Kidney (tissue), 14 donors: ENCODE data around the gene THBS2. TPM values are rescaled to one million over a fixed set of nuclear protein-coding genes. Genes with fewer than 3 reads are reported as not detected.

Experiments used
- DNase-seq, 5 donors: peaks; one replicate each; pipeline ENCODE4 v3.0.0-alpha.2; 2013 to 2020
- FAIRE-seq: peaks from 2 replicates; lab custom pipeline; 2012; peaks lifted over from hg19 to GRCh38; lab: Jason Lieb, UNC
- H3K27ac ChIP-seq, 2 donors: one replicate each; pipeline ENCODE4 v1.7.0; 2013; ENCODE audit warnings: low read depth in 2 of 2, low read length in 2 of 2, inconsistent platforms in 1 of 2
- H3K27me3 ChIP-seq: one replicate; pipeline ENCODE4 v1.7.1; 2013; ENCODE audit warnings: low read length, inconsistent platforms; ENCODE audit not compliant: control insufficient read depth, insufficient read depth
- H3K36me3 ChIP-seq, 3 donors: one replicate each; pipeline versions ENCODE4 v1.7.0 to v1.7.1; 2013; ENCODE audit warnings: low read length in 3 of 3, control low read depth in 1 of 3, inconsistent platforms in 1 of 3; ENCODE audit not compliant: insufficient read depth in 3 of 3, control insufficient read depth in 2 of 3
- H3K4me1 ChIP-seq, 3 donors: one replicate each; pipeline versions ENCODE4 v1.7.0 to v1.7.1; 2013; ENCODE audit warnings: low read length in 3 of 3, inconsistent platforms in 1 of 3, low read depth in 1 of 3; ENCODE audit not compliant: control insufficient read depth in 2 of 3, insufficient read depth in 2 of 3
- H3K4me3 ChIP-seq, 3 donors: one replicate each; pipeline versions ENCODE4 v1.7.0 to v1.8.1; 2013; ENCODE audit warnings: low read length in 3 of 3, control low read depth in 1 of 3, inconsistent platforms in 1 of 3
- H3K9ac ChIP-seq, 3 donors: one replicate each; pipeline versions ENCODE4 v1.7.0 to v1.7.1; 2013; ENCODE audit warnings: low read length in 3 of 3, control low read depth in 1 of 3, inconsistent platforms in 1 of 3
- H3K9me3 ChIP-seq, 3 donors: one replicate each; pipeline versions ENCODE4 v1.7.0 to v1.7.1; 2013; ENCODE audit warnings: low read length in 3 of 3, control low read depth in 1 of 3, inconsistent platforms in 1 of 3; ENCODE audit not compliant: control insufficient read depth in 2 of 3, insufficient read depth in 1 of 3
- intact Hi-C: fragments of 100-400 bp; cut with DNase I; formaldehyde crosslinking; loops from one replicate; pipeline ENCODE4 v1.11.1; 2022
- polyA plus RNA-seq: library from polyadenylated mRNA; stranded (reverse); fragments of 350-450 nt; fragmentation: Illumina TruSeq; extraction: RNeasy Lipid Tissue Mini Kit (QIAGEN cat#74804); gene quantifications from one replicate; pipeline ENCODE4 v1.2.3, GENCODE V29; 2014; ENCODE audit warnings: low read depth, low replicate concordance; ENCODE audit not compliant: insufficient read depth
- total RNA-seq: library from RNA; stranded (reverse); fragmentation: NEBNext Ultra II Directional; extraction: Animal tissue kit (Norgen Biotek cat#: 25700); gene quantifications from one replicate; pipeline ENCODE4 v1.2.1, GENCODE V29; 2021
- TF ChIP-seq, protein P1 (sequence below): IDR thresholded peaks from 3 replicates; pipeline ENCODE4 v1.5.1; 2012; ENCODE audit warnings: mild to moderate bottlenecking, moderate library complexity, borderline replicate concordance; ENCODE audit not compliant: insufficient read depth; ENCODE audit errors: extremely low read depth
- donor health status: control.
- donor health status: control.
- donor health status: control.
- donor health status: control.
- donor health status: control.
- donor health status: DM: yes; HTN: yes; CAD: no.
- donor health status: Normal renal cell carcinoma (clear cell type).

THBS2 gene
- total and polyA plus RNA-seq, 2 donors from 2014 or later: 2.7 to 33.4 TPM

- FAIRE-seq (no peak), DNase-seq (no peak)
- intact Hi-C loops: no loop called here
- no peak overlapping the region for H3K9ac ChIP-seq
- TF ChIP-seq, protein P1, sequence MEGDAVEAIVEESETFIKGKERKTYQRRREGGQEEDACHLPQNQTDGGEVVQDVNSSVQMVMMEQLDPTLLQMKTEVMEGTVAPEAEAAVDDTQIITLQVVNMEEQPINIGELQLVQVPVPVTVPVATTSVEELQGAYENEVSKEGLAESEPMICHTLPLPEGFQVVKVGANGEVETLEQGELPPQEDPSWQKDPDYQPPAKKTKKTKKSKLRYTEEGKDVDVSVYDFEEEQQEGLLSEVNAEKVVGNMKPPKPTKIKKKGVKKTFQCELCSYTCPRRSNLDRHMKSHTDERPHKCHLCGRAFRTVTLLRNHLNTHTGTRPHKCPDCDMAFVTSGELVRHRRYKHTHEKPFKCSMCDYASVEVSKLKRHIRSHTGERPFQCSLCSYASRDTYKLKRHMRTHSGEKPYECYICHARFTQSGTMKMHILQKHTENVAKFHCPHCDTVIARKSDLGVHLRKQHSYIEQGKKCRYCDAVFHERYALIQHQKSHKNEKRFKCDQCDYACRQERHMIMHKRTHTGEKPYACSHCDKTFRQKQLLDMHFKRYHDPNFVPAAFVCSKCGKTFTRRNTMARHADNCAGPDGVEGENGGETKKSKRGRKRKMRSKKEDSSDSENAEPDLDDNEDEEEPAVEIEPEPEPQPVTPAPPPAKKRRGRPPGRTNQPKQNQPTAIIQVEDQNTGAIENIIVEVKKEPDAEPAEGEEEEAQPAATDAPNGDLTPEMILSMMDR: no peak
- no peaks in the 10 kb centered on the region for H3K9me3 ChIP-seq
- no peak overlapping the region for H3K4me3 ChIP-seq
- no peaks in the 10 kb centered on the region for H3K27me3 ChIP-seq
- H3K27ac ChIP-seq: peak overlapping the region in 1 of 2 donors; percentile 28
- no peaks in the 10 kb centered on the region for H3K4me1 ChIP-seq
- no peaks in the 10 kb centered on the region for H3K36me3 ChIP-seq
Observed at GRCh38 chr6:169291148-169291547, 37.5 kb upstream of the THBS2 start.

DNA sequence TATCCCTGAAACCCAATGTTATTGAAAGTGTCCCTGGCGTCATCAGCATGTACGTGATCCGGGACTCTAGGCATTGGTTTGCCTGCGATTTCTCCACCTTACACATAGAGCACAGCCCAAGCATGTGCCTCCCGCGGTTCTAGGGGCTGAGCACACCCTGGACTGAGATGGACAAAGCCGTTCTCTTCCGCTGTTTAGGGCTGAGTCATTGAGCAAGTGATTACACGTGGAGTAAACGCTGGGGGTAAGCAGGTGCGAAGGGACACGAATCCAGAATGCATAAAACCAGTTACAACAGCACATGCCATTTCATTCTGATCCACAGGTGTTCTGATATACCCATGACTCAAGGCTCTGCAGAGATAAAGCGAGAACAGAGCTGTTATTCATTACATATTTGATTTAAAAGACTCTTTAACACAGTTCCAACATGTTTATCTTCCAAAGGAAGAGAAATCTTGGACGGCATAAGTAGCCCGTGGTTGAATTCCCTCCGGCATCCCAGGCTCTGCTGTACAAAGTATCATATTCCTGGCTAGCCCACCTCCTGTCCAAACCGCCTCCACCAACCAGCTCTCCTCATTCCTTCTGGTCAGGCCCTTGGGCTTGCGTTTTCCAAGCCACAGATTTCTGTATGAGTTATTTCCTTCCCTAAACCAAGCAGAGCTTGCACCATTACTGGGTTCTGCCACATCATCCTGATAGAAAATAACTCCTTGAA is 36.1 kb upstream of the THBS2 start:
- FAIRE-seq (no peak), DNase-seq (no peak)
- Histone ChIP-seq H3K27ac (no peak overlapping the region), H3K4me3 (no peak overlapping the region), H3K9ac (no peak overlapping the region), H3K4me1 (no peaks in the 10 kb centered on the region), H3K36me3 (no peaks in the 10 kb centered on the region), H3K9me3 (no peaks in the 10 kb centered on the region), H3K27me3 (no peaks in the 10 kb centered on the region)
- TF ChIP-seq, protein P1: no peak
- intact Hi-C loops: no loop called here

DNA sequence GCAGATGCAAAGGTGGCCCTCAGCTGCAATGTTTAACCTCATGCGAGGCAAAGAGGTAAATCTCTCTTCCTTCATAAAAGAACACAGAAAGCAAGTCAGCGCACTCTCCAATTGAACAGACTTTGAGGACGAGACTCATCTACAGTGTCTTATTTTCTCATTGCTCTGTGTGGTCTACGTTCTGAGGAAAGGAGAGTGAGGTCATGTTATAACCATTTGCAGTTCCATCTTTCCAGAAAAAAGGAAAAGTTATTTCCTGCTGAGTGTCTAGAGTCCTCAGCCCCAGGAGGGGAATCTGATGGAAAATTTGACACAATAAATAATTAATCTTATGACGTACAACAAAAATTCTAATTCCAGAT is 35.6 kb upstream of the THBS2 start:
- Histone ChIP-seq H3K9ac (no peak overlapping the region), H3K9me3 (no peaks in the 10 kb centered on the region), H3K4me1 (no peaks in the 10 kb centered on the region), H3K36me3 (no peaks in the 10 kb centered on the region), H3K27me3 (no peaks in the 10 kb centered on the region), H3K27ac (no peak overlapping the region), H3K4me3 (no peak overlapping the region)
- no peak for DNase-seq
- no peak for FAIRE-seq
- TF ChIP-seq, protein P1: no peak
- intact Hi-C loops: no loop called here
